GM21423 (cell line): ENCODE measurements around the gene OR1I1.
"Not testable (repeated sequence)": the region's sequence is repeated elsewhere in the genome, so short reads cannot be mapped to it uniquely, and the experiment has no call there.

Experiments used
- ATAC-seq: cut with Tn5 transposase; IDR thresholded peaks from one replicate; pipeline ENCODE4 v1.9.1; 2021; ENCODE audit warnings: mild to moderate bottlenecking, moderate library complexity; ENCODE audit not compliant: unreplicated experiment

Gene OR1I1

DNA sequence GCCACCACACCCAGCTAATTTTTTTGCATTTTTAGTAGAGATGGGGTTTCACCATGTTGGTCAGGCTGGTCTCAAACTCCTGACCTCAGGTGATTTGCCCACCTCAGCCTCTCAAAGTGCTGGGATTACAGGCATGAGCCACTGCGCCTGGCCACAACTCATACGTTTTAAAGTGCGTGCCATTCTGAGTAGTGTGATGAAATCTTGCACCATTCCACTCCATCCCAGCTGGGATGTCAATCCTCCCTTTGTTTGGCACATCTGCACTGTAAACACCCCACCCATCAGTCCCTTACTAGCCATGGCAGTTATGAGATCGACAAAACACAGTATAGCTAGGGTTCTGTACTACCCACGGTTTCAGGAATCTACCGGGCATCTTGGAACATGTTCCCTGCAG lies 16.0 kb downstream of the OR1I1 start:
- not testable (repeated sequence) for ATAC-seq

DNA sequence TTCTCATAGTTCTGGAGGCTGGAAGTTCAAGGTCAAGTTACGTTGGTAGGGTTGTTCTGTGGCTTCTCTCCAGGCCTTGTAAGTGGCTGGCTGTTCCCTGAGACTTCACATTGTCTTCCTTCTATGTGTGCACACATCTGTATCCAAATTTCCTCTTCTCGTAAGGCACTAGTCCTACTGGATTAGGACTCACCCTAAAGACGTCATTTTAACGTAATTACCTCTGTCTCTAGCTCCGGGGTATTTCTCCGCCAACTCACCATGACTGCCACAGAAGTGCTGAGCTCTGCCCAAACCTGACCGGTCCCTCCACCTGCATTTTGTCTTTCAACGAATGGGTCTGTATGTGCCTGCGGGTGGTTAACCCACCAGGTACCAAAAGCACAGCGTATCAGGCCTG lies 16.4 kb downstream of the OR1I1 start:
- ATAC-seq = no peak

DNA sequence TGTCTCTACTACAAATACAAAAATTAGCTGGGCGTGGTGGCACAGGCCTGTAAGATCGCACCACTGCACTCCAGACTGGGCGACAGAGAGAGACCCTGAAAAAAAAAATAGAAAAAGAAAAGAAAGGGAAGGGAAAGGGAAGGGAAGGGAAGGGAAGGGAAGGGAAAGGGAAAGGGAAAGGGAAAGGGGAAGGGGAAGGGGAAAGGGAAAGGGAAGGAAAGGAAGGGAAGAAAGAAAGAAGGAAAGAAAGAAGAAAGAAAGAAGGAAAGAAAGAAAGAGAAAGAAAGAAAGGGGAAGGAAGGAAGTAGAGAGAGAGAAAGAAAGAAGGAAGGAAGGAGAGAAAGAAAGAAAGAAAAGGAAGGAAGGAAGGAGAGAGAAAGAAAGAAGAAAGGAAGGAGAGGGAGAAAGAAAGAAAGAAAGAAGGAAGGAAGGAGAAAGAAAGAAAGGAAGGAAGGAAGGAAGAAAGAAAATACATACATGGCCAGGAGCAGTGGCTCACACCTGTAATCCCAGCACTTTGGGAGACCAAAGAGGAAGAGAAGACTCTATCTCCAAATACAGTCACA lies 17.1 kb downstream of the OR1I1 start:
- ATAC-seq = no peak

DNA sequence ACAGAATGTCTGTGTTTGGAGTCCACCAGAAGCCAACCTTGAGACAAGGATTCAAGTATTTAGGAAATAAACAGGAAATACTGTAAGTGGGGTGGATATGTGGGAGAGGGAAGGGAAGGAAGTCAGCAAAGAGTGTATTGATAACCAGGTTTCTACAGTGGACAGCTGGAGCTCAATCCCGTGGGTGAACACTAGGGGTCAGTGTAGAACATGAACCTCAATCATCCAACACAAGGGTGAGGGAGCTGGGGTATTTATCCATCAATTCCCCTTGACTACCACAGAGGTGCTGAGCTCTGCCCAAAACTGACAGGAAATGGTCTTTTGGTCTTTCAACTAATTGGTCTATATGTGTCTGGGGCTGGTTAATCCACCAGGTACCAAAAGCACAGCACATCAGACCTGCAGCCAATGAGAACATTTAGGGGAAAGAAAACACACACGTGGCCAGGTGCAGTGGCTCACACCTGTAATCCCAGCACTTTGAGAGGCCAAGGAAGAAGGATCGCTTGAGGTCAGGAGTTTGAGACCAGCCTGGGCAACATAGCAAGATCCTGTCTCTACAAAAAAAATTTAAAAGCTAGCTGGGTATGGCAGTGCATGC lies 19.6 kb downstream of the OR1I1 start:
- ATAC-seq = no peak

DNA sequence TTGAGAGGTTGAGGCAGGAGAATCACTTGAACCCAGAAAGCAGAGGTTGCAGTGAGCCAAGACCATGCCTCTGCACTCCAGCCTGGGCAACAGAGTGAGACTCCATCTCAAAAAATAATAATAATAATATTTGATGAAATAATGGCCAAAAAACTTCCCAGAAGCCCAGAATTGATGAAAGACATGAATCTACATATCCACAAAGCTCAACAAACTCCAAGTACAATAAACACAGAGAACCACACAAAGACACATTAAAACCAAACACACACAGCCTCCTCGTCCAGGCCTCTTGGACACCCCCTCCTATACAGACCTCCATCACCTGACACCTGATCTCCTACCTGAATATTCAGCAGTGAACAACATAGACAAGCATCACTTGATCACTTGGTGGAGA lies 22.0 kb downstream of the OR1I1 start:
- ATAC-seq = no peak

DNA sequence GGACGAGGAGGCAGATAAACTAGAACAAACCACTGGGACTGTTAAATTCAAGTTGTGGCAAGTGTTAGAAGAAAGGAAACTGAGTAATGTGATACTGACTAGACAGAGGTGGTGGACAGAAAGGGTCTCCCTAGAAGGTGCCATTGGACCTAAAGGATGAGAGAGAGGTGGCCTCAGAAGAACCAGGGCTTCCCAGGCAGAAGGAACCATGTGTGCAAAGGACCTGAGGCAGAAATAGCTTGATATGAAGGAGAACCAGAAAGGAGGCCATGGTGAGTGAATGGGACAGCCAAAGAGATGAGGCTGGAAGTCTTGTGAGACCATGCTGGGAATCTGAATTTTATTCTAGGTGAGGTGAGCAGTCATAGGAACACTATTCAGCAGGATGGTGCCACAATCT lies 22.4 kb downstream of the OR1I1 start:
- ATAC-seq = no peak

- ATAC-seq = no peak
These were observed 23.0 kb downstream of the OR1I1 start for GRCh38 chr19:15105044-15105443.

DNA sequence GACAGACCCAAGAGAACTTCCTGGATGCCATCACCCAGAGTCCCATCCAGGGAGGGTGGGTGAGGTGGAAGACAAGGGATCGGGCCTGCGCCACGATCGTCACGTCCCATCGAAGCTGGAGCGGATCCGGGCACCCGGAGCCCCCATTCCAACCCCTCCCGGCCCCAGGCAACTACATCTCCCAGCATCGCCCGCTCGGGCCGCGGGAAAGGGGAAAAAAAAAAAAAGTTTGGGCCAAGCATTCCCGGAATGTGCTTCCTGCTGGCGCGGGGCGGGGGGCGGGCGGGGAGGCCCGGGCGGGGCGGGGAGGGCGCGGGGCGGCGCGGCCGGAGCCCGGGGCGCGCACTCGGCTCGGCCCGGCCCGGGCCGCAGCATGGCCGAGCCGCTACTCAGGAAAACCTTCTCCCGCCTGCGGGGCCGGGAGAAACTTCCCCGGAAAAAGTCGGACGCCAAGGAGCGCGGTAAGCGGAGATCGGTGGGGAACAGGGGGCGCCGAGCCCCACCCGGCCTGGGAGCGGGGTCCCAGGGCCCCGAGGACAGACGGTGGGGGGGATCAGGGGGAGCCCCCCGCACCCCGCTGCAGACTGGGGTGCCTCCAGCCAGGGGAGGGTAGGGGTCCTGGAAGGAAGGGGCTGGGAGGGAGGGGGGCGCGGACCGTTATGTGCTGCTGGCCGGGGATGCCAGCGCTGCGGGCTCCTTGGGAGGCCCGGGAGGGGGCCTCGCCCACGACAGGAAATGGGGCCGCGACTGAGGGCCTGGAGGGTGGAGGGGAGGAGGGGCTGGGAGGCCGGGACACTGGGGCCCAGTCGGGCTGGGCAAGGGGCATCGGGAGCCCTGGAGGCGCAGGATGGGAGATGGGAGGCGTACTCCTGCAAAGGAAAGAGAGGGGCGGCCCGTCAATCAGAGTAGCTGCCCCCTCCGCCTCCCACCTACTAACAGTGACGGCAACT lies 25.3 kb downstream of the OR1I1 start, which contains the start of gene SYDE1:
TSS of gene SYDE1 (plus strand) at position 341 of the 950 bp plus-strand sequence. CDS start at position 374, 33 bp downstream.
- ATAC-seq = no peak

DNA sequence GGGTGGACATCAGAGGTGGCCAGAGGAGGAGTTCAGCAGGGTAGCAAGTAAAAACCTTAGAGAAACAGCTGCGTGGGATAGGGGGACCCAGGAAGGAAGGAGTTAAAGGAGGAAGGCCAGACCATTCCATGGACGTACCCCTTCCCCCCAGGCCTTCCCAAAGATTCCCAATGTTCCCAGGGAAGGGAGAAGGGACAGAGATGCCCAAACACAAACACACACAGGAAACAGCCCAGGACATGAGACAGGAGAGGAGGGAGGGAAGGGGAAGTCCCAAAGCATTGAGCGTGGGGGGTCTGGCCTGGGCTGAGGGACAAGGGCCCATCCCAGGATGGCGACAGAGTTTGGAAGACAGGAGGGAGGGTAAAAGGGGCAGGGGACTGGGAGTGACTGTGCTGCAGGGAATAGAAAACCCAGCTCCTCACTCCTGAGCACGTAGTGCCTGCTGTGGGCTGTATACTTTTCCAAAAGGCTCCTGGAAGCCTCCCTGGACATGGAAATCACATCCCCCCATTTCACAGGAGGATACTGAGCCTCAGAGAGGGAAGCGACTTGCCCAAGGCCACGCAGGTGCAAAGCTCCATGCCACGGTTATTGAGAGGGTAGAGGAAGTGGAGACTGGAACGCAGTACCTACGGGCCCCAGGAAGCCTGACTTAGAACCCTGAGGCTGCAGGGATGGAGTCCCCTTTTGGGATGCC lies 26.3 kb downstream of the OR1I1 start:
- no peak for ATAC-seq

- ATAC-seq = no peak
These were observed 27.1 kb downstream of the OR1I1 start for GRCh38 chr19:15108845-15109767.

DNA sequence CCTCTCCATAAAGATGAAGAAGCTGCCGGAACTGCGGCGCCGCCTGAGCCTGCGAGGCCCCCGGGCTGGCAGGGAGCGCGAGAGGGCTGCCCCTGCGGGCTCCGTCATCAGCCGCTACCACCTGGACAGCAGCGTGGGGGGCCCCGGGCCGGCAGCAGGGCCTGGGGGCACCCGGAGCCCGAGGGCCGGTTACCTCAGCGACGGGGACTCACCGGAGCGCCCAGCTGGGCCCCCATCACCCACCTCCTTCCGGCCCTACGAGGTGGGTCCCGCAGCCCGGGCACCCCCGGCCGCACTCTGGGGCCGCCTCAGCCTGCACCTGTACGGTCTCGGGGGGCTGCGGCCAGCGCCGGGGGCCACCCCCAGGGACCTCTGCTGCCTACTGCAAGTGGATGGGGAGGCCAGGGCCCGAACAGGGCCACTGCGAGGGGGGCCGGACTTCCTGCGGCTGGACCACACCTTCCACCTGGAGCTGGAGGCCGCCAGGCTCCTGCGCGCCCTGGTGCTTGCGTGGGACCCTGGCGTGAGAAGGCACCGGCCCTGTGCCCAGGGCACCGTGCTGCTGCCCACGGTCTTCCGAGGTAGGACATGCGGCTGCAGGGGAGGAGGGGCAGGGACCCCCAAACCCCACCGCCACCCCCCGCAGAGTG lies 27.9 kb downstream of the OR1I1 start:
- no peak for ATAC-seq

- no peak for ATAC-seq
These were observed 28.4 kb downstream of the OR1I1 start for GRCh38 chr19:15110418-15110815.

- no peak for ATAC-seq
These were observed 29.7 kb downstream of the OR1I1 start for GRCh38 chr19:15111758-15112157.

DNA sequence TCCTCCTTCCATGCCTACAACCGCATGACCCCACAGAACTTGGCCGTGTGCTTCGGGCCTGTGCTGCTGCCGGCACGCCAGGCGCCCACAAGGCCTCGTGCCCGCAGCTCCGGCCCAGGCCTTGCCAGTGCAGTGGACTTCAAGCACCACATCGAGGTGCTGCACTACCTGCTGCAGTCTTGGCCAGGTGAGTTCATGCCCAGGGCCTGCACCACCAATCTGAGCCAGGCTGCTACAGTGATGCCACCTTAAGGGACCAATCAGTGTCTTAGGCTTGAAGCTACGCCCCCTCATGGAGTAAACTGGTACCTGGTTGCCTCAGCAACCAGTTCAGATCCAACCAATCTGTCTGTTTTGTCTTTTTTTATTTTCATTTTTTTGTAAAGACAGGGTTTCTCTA lies 30.4 kb downstream of the OR1I1 start:
- ATAC-seq = no peak

DNA sequence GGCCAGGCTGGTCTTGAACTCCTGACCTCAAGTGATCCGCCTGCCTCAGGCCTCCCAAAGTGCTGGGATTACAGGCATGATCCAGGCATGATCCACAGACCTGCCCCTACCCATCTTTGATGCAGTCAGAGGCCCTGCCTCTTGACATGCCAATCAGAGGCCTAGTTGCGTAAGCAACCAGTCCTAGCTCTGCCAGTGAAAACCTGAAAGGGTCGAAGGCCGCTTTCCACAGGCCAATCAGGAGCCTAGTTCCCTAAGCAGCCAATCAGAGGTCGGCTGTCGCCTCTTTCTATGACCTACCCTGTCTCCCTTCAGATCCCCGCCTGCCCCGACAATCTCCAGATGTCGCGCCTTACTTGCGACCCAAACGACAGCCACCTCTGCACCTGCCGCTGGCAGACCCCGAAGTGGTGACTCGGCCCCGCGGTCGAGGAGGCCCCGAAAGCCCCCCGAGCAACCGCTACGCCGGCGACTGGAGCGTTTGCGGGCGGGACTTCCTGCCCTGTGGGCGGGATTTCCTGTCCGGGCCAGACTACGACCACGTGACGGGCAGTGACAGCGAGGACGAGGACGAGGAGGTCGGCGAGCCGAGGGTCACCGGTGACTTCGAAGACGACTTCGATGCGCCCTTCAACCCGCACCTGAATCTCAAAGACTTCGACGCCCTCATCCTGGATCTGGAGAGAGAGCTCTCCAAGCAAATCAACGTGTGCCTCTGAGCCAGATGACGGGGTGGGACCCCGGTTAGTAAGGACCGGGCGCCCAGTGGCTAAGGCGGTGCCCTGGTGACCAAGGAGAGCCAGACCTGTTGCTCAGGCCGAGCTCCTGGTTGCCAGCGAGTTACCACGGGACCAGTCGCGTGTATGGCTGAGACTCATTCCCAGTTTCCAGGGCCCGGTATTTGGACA lies 31.5 kb downstream of the OR1I1 start:
- ATAC-seq = no peak

DNA sequence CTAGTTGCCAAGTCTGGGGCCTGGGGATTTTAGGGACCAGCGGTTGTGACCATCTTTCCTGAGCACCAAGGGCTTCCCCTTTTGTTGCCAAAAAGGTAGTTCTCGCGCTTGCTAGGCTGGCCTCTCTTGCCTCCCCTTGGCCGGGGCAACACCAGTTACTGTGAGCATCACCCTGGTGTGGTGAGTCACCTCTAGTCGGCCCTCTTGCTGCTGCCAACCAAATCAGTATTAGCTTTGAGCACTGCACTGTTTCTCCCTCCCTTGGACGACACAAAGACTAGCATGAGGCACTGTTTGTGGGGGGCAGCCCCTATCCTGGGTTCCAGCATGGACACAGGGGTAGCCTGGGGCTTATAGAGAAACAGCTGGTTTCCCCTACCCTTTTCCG lies 32.1 kb downstream of the OR1I1 start:
- ATAC-seq = no peak

GRCh38 chr19:15115080-15115479 lies 33.1 kb downstream of the OR1I1 start:
- no peak for ATAC-seq

DNA sequence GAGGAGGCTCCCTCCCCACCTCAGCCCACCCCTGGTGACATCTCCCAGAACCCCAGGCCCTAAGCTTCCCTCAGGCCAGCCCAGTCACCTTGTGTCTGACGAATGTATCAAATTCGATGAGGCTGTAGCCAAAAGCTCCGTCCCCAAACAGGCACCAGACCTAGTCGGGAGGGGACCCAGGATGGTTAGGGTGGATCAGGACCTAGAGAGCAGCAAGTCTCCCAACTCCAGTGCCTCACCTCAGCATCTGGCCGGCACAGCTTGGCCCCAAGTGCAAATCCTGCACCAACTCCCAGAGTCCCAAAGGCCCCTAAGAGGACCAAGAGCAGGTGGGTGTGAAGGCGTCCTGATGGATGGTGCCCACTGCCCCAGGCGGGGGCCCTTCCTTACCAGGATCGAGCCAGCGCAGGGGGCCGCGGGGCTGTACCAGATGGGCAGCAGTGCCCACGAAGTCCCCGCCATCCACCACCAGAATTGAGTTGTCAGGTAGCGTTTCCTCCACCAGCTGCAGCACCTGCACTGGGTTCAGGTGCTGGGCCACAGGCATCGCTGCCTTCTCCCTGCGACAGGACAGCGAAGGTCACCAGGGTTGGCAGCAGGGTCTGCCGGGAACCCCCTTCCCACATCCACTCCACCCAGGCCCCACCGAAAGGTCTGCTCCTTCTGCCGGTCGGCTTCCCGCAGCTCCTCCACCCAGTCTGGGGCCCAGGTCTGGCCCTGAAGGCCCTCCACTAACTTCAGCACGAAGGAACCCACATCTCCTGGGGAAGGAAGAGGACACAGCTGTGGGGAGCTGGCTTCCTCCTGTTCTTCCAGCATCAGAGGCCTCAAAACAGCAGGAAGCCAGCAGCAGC lies 34.0 kb downstream of the OR1I1 start:
- no peak for ATAC-seq
